ENCODE measurements around the gene MAST4. TPM values are rescaled to one million over a fixed set of nuclear protein-coding genes. Genes with fewer than 3 reads are reported as not detected.

Gene MAST4
- total and polyA plus RNA-seq, 12 donors: 29.6 to 93.3 (median 76.6) TPM

- Histone ChIP-seq H3K27ac (no peak overlapping the region), H3K4me3 (no peak overlapping the region), H3K27me3 (no peaks in the 10 kb centered on the region), H3K4me1 (peaks cover 0 to 19% (median 11%) of the 10 kb centered on the region in 9 donors), H3K36me3 (no peaks in the 10 kb centered on the region), H3K9me3 (no peaks in the 10 kb centered on the region)
- ATAC-seq: peak in 2 of 8 donors; percentile 16 to 29
- no peak for TF ChIP-seq CTCF (IDR thresholded peaks at IDR 0.05)
- WGBS, 2 donors: 73 to 77% methylated on average over 4 of the region's 4 CpGs
- no peak for DNase-seq
- intact Hi-C loops (cut with DNase I): loop anchor here in 1 of 10 donors (5.0 kb wide), 1 partner anchor 155 kb away; no protein-coding TSS in a partner anchor
Observed at GRCh38 chr5:66992547-66992946, 396.4 kb downstream of the MAST4 start.

- Histone ChIP-seq H3K36me3 (no peaks in the 10 kb centered on the region), H3K9me3 (no peaks in the 10 kb centered on the region), H3K4me1 (peaks cover 0 to 15% (median 8%) of the 10 kb centered on the region in 9 donors), H3K27ac (no peak overlapping the region), H3K27me3 (no peaks in the 10 kb centered on the region), H3K4me3 (no peak overlapping the region)
- DNase-seq: no peak
- ATAC-seq: no peak
- intact Hi-C loops (cut with DNase I): loop anchor here in 1 of 10 donors (5.0 kb wide), 1 partner anchor 154 kb away; no protein-coding TSS in a partner anchor
- TF ChIP-seq CTCF (IDR thresholded peaks at IDR 0.05): no peak
Observed at GRCh38 chr5:66993448-66993847, 397.3 kb downstream of the MAST4 start.

GRCh38 chr5:66993882-66994281, 397.7 kb downstream of the MAST4 start:
- no peak overlapping the region for H3K27ac ChIP-seq
- 89 to 99% methylated on average over 4 of the region's 4 CpGs for WGBS, 2 donors
- no peaks in the 10 kb centered on the region for H3K36me3 ChIP-seq
- peaks cover 0 to 11% (median 5%) of the 10 kb centered on the region in 9 donors for H3K4me1 ChIP-seq
- H3K9me3 ChIP-seq: no peaks in the 10 kb centered on the region
- no peak for TF ChIP-seq CTCF (IDR thresholded peaks at IDR 0.05)
- intact Hi-C loops (cut with DNase I): loop anchor here in 1 of 10 donors (5.0 kb wide), 1 partner anchor 153 kb away; no protein-coding TSS in a partner anchor
- H3K27me3 ChIP-seq: no peaks in the 10 kb centered on the region
- DNase-seq (no peak), ATAC-seq (no peak)
- no peak overlapping the region for H3K4me3 ChIP-seq

- TF ChIP-seq CTCF (IDR thresholded peaks at IDR 0.05): no peak
- intact Hi-C loops (cut with DNase I): loop anchor here in 1 of 10 donors (5.0 kb wide), 1 partner anchor 153 kb away; no protein-coding TSS in a partner anchor
Observed at GRCh38 chr5:66994790-66995189, 398.6 kb downstream of the MAST4 start.

More at GRCh38 chr5:66994790-66995189, 398.6 kb downstream of the MAST4 start:
- ATAC-seq (no peak), DNase-seq (no peak)
- Histone ChIP-seq H3K9me3 (no peaks in the 10 kb centered on the region), H3K4me3 (no peak overlapping the region), H3K36me3 (no peaks in the 10 kb centered on the region), H3K4me1 (peaks cover 0 to 17% (median 0%) of the 10 kb centered on the region in 9 donors), H3K27me3 (no peaks in the 10 kb centered on the region), H3K27ac (no peak overlapping the region)
- WGBS, 2 donors: 94 to 97% methylated on average over 2 of the region's 2 CpGs
